ENCODE results near the gene PHF19. TPM values are rescaled to one million over a fixed set of nuclear protein-coding genes. Genes with fewer than 3 reads are reported as not detected.

The PHF19 gene
- total and polyA plus RNA-seq, 2 of the 8 experiments (the other 6 are each of a cell fraction or from before 2014, with no cell fraction given), result 28.2 to 31.8 TPM

- TF ChIP-seq GABPA (IDR thresholded peaks at IDR 0.05; ENCODE audit: borderline replicate concordance, insufficient read depth, low read length) (no peak), CTBP2 (IDR thresholded peaks at IDR 0.05; ENCODE audit: borderline replicate concordance, insufficient read depth, insufficient read length, low read length) (no peak), ASH2L (IDR thresholded peaks at IDR 0.05; ENCODE audit: low read length) (no peak), NRF1 (IDR thresholded peaks at IDR 0.05; ENCODE audit: low read depth, low read length) (no peak), CHD1 (IDR thresholded peaks at IDR 0.05; ENCODE audit: low read depth, low read length) (no peak), SP4 (IDR thresholded peaks at IDR 0.05; ENCODE audit: low read length) (no peak), HDAC6 (IDR thresholded peaks at IDR 0.05; ENCODE audit: low read depth, low read length) (no peak), BRCA1 (IDR thresholded peaks at IDR 0.05; ENCODE audit: low read depth, low read length) (no peak), POLR2AphosphoS5 (IDR thresholded peaks at IDR 0.05; ENCODE audit: low read depth, low read length) (no peak), CHD2 (IDR thresholded peaks at IDR 0.05; ENCODE audit: low read length) (no peak), TAF1 (IDR thresholded peaks at IDR 0.05; ENCODE audit: low read depth, low read length) (no peak), CEBPB (IDR thresholded peaks at IDR 0.05; ENCODE audit: low read depth, low read length) (no peak), JUND (IDR thresholded peaks at IDR 0.05; ENCODE audit: low read length) (no peak), GTF2F1 (IDR thresholded peaks at IDR 0.05; ENCODE audit: borderline replicate concordance, low read depth, low read length) (no peak), BCL11A (IDR thresholded peaks at IDR 0.05; ENCODE audit: low read depth in 2 of 2, low read length in 2 of 2) (no peak), KDM4A (IDR thresholded peaks at IDR 0.05; ENCODE audit: low read depth, low read length, severe bottlenecking) (no peak)
These were observed 39.6 kb upstream of the PHF19 start (continued) for GRCh38 chr9:120916588-120916987.
